OCI-LY1 (cell line): ENCODE measurements around the gene THUMPD3.

Experiments used
- H2AFZ ChIP-seq: fragments of 200-600 bp; sonication (generic), shearing (Covaris generic); 2 replicates; pipeline ENCODE4 v1.6.0; 2014; ENCODE audit warnings: antibody characterized with exemption, mild to moderate bottlenecking, low read length
- H3F3A ChIP-seq: fragments of 200-600 bp; sonication (generic), shearing (Covaris generic); 2 replicates; pipeline ENCODE4 v1.6.0; 2014; ENCODE audit warnings: mild to moderate bottlenecking, antibody characterized with exemption, low read length, moderate library complexity; ENCODE audit not compliant: insufficient read depth
- H3K27ac ChIP-seq: fragments of 200-600 bp; sonication (generic); 2 replicates; pipeline ENCODE4 v1.5.1; 2014; ENCODE audit warnings: low read length, mixed run types, mild to moderate bottlenecking, low read depth; ENCODE audit not compliant: poor library complexity, severe bottlenecking
- H3K27me3 ChIP-seq: fragments of 200-600 bp; sonication (generic); 2 replicates; pipeline ENCODE4 v1.6.0; 2014; ENCODE audit warnings: antibody characterized with exemption, mild to moderate bottlenecking, low read length, moderate library complexity; ENCODE audit not compliant: insufficient read depth
- H3K36me3 ChIP-seq: fragments of 200-600 bp; sonication (generic); 2 replicates; pipeline ENCODE4 v1.6.1; 2014; ENCODE audit warnings: mild to moderate bottlenecking, antibody characterized with exemption, low read length, moderate library complexity, mixed read lengths; ENCODE audit not compliant: insufficient read depth
- H3K4me1 ChIP-seq: fragments of 200-600 bp; sonication (generic); 2 replicates; pipeline ENCODE4 v1.5.1; 2014; ENCODE audit warnings: mild to moderate bottlenecking, low read length, moderate library complexity; ENCODE audit not compliant: insufficient read depth, severe bottlenecking
- H3K4me2 ChIP-seq: fragments of 200-600 bp; sonication (generic), shearing (Covaris generic); 2 replicates; pipeline ENCODE4 v1.6.1; 2014; ENCODE audit warnings: low read length
- H3K4me3 ChIP-seq: fragments of 200-600 bp; sonication (generic); 2 replicates; pipeline ENCODE4 v1.5.1; 2014; ENCODE audit warnings: low read length, low read depth, mild to moderate bottlenecking, mixed read lengths; ENCODE audit not compliant: poor library complexity, severe bottlenecking
- H3K79me2 ChIP-seq: fragments of 200-600 bp; shearing (Covaris generic); 2 replicates; pipeline ENCODE4 v1.6.1; 2016; ENCODE audit warnings: mixed run types, low read length, mixed read lengths; ENCODE audit not compliant: insufficient read depth
- H3K9ac ChIP-seq: fragments of 200-600 bp; sonication (generic), shearing (Covaris generic); 2 replicates; pipeline ENCODE4 v1.6.1; 2014; ENCODE audit warnings: mild to moderate bottlenecking, low read length, mixed read lengths
- H3K9me2 ChIP-seq: fragments of 200-600 bp; sonication (generic), shearing (Covaris generic); 2 replicates; pipeline ENCODE4 v1.6.1; 2014; ENCODE audit warnings: low read depth, mild to moderate bottlenecking, low read length, mixed read lengths
- H3K9me3 ChIP-seq: fragments of 200-600 bp; shearing (Covaris generic); 2 replicates; pipeline ENCODE4 v1.6.1; 2014; ENCODE audit warnings: low read length, mixed read lengths
- H4K20me1 ChIP-seq: fragments of 200-600 bp; sonication (generic), shearing (Covaris generic); 2 replicates; pipeline ENCODE4 v1.6.0; 2016; ENCODE audit warnings: mild to moderate bottlenecking, low read length; ENCODE audit not compliant: insufficient read depth
- EZH2 ChIP-seq: fragments of 200-600 bp; sonication (generic), shearing (Covaris generic); IDR thresholded peaks from 2 replicates; pipeline ENCODE4 v1.8.0; 2017; ENCODE audit warnings: borderline replicate concordance, mixed run types, mild to moderate bottlenecking, antibody characterized with exemption, low read length, moderate library complexity, mixed read lengths
- TF ChIP-seq, protein P1 (sequence below): fragments of 200-600 bp; sonication (generic), shearing (Covaris generic); IDR thresholded peaks from 2 replicates; pipeline ENCODE4 v1.5.1; 2017; ENCODE audit warnings: mild to moderate bottlenecking, antibody characterized with exemption, low read length, moderate library complexity, mixed read lengths

Gene THUMPD3

GRCh38 chr3:9409981-9410854, 47.4 kb downstream of the THUMPD3 start:
- TF ChIP-seq EZH2, result no peak
- TF ChIP-seq, protein P1, sequence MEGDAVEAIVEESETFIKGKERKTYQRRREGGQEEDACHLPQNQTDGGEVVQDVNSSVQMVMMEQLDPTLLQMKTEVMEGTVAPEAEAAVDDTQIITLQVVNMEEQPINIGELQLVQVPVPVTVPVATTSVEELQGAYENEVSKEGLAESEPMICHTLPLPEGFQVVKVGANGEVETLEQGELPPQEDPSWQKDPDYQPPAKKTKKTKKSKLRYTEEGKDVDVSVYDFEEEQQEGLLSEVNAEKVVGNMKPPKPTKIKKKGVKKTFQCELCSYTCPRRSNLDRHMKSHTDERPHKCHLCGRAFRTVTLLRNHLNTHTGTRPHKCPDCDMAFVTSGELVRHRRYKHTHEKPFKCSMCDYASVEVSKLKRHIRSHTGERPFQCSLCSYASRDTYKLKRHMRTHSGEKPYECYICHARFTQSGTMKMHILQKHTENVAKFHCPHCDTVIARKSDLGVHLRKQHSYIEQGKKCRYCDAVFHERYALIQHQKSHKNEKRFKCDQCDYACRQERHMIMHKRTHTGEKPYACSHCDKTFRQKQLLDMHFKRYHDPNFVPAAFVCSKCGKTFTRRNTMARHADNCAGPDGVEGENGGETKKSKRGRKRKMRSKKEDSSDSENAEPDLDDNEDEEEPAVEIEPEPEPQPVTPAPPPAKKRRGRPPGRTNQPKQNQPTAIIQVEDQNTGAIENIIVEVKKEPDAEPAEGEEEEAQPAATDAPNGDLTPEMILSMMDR, result no peak
- H3K4me3 ChIP-seq, result no peak overlapping the region
- no peaks in the 10 kb centered on the region for H3K27me3 ChIP-seq
- H3K4me1 ChIP-seq, result peaks cover 31% of the 10 kb centered on the region
- H3K9ac ChIP-seq, result no peak overlapping the region
- H3K79me2 ChIP-seq, result peaks cover 100% of the 10 kb centered on the region
- no peaks in the 10 kb centered on the region for H3K9me2 ChIP-seq
- no peak overlapping the region for H3K27ac ChIP-seq
- H2AFZ ChIP-seq, result no peak overlapping the region
- H3K36me3 ChIP-seq, result peaks cover 15% of the 10 kb centered on the region
- no peak overlapping the region for H3K4me2 ChIP-seq
- H4K20me1 ChIP-seq, result no peaks in the 10 kb centered on the region
- peaks cover 2% of the 10 kb centered on the region; the same call in 1 of the 2 replicates for H3K9me3 ChIP-seq
- H3F3A ChIP-seq, result 0 out of 2 replicates have a peak, but pooled peaks cover 4% of the 10 kb centered on the region

GRCh38 chr3:9411302-9411701, 48.4 kb downstream of the THUMPD3 start:
- TF ChIP-seq, protein P1, result no peak
- no peak for TF ChIP-seq EZH2
- H3K27ac ChIP-seq, result no peak overlapping the region
- H3K4me3 ChIP-seq, result no peak overlapping the region
- peaks cover 23% of the 10 kb centered on the region for H3K36me3 ChIP-seq
- no peak overlapping the region for H3K4me2 ChIP-seq
- peaks cover 21% of the 10 kb centered on the region for H3K4me1 ChIP-seq
- no peak overlapping the region for H2AFZ ChIP-seq
- no peaks in the 10 kb centered on the region for H3K27me3 ChIP-seq
- H3K9me3 ChIP-seq, result peaks cover 2% of the 10 kb centered on the region; the same call in 1 of the 2 replicates
- peaks cover 100% of the 10 kb centered on the region for H3K79me2 ChIP-seq
- H3F3A ChIP-seq, result 0 out of 2 replicates have a peak, but pooled peaks cover 4% of the 10 kb centered on the region
- H3K9ac ChIP-seq, result no peak overlapping the region
- H3K9me2 ChIP-seq, result no peaks in the 10 kb centered on the region
- H4K20me1 ChIP-seq, result no peaks in the 10 kb centered on the region

GRCh38 chr3:9412293-9412692, 49.4 kb downstream of the THUMPD3 start:
- Histone ChIP-seq H3F3A (0 out of 2 replicates have a peak, but pooled peaks cover 4% of the 10 kb centered on the region), H3K9me3 (peaks cover 2% of the 10 kb centered on the region; the same call in 1 of the 2 replicates), H2AFZ (no peak overlapping the region), H3K4me1 (peaks cover 11% of the 10 kb centered on the region), H4K20me1 (0 out of 2 replicates have a peak, but pooled peaks cover 4% of the 10 kb centered on the region), H3K4me3 (no peak overlapping the region), H3K27me3 (no peaks in the 10 kb centered on the region), H3K4me2 (no peak overlapping the region), H3K79me2 (peaks cover 100% of the 10 kb centered on the region), H3K9ac (no peak overlapping the region), H3K36me3 (peaks cover 26% of the 10 kb centered on the region), H3K27ac (no peak overlapping the region), H3K9me2 (no peaks in the 10 kb centered on the region)
- TF ChIP-seq EZH2, result no peak
- TF ChIP-seq, protein P1, result no peak
